ENCODE data around the gene FBN3. TPM values are rescaled to one million over a fixed set of nuclear protein-coding genes. Genes with fewer than 3 reads are reported as not detected.

Gene FBN3
- polyA plus RNA-seq, 1 donor from 2014 or later, result 52.7 TPM

- no peaks in the 10 kb centered on the region for H3K79me2 ChIP-seq (replicated peaks; ENCODE audit: insufficient read depth, low read length)
- no peak overlapping the region for H2AFZ ChIP-seq (ENCODE audit: low read depth, low read length)
- H3K9ac ChIP-seq (ENCODE audit: low read length), result no peak overlapping the region
- no peaks in the 10 kb centered on the region for H3F3A ChIP-seq (ENCODE audit: insufficient read depth, low read length, poor library complexity, severe bottlenecking)
- H4K20me1 ChIP-seq (ENCODE audit: insufficient read depth), result no peaks in the 10 kb centered on the region
- no peak for TF ChIP-seq SMC3 (conservative IDR thresholded peaks at IDR 0.05; ENCODE audit: poor library complexity)
- no peak for TF ChIP-seq TAF1 (IDR thresholded peaks at IDR 0.05; ENCODE audit: low read depth)
- TF ChIP-seq REST (IDR thresholded peaks at IDR 0.05; ENCODE audit: borderline replicate concordance), result no peak
- TF ChIP-seq EZH2 (IDR thresholded peaks at IDR 0.05; ENCODE audit: borderline replicate concordance, insufficient read depth, low read length, poor library complexity, severe bottlenecking), result no peak
- no peak for TF ChIP-seq POLR2AphosphoS5 (IDR thresholded peaks at IDR 0.05)
- TF ChIP-seq RAD21 (conservative IDR thresholded peaks at IDR 0.05), result no peak
- TF ChIP-seq EP300 (conservative IDR thresholded peaks at IDR 0.05; ENCODE audit: poor library complexity, severe bottlenecking), result no peak
- TF ChIP-seq MXI1 (conservative IDR thresholded peaks at IDR 0.05; ENCODE audit: poor library complexity, severe bottlenecking), result no peak
- TF ChIP-seq CTCF (IDR thresholded peaks at IDR 0.05; ENCODE audit: poor library complexity, severe bottlenecking), result no peak
- no peak overlapping the region for H3K4me3 ChIP-seq (ENCODE audit: low read length)
- no peak overlapping the region for H3K27ac ChIP-seq (ENCODE audit: low read length)
- no peaks in the 10 kb centered on the region for H3K36me3 ChIP-seq (ENCODE audit: insufficient read depth, low read length)
- H3K9me3 ChIP-seq (ENCODE audit: low read length), result no peaks in the 10 kb centered on the region
- H3K4me2 ChIP-seq (ENCODE audit: low read length), result no peak overlapping the region
- no peaks in the 10 kb centered on the region for H3K9me2 ChIP-seq (ENCODE audit: insufficient read depth, low read length)
- no peaks in the 10 kb centered on the region for H3K27me3 ChIP-seq (ENCODE audit: insufficient read depth, low read depth, low read length)
These were observed 18.6 kb upstream of the FBN3 start for GRCh38 chr19:8167985-8168384.

DNA sequence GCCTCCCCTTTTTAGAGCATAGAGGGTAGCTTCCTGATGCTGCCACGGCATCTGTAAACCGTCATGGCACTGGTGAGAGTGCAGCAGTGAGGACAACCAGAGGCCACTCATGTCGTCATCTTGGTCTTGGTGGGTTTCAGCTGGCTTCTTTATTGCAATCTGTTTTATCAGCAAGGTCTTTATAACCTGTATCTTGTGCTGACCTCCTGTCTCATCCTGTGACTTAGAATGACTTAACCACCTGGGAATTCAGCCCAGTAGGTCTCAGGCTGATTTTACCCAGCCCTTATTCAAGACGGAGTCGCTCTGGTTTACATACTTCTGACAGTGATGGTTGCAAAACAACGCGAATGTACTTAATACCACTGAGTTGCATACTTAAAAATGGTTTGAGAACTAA lies 14.4 kb upstream of the FBN3 start:
- Histone ChIP-seq H3K9me3 (ENCODE audit: low read length) (no peaks in the 10 kb centered on the region), H3K9me2 (ENCODE audit: insufficient read depth, low read length) (no peaks in the 10 kb centered on the region), H3K79me2 (replicated peaks; ENCODE audit: insufficient read depth, low read length) (no peaks in the 10 kb centered on the region), H3K27me3 (ENCODE audit: insufficient read depth, low read depth, low read length) (no peaks in the 10 kb centered on the region), H3K4me2 (ENCODE audit: low read length) (no peak overlapping the region), H3F3A (ENCODE audit: insufficient read depth, low read length, poor library complexity, severe bottlenecking) (no peaks in the 10 kb centered on the region), H4K20me1 (ENCODE audit: insufficient read depth) (no peaks in the 10 kb centered on the region), H3K4me3 (ENCODE audit: low read length) (no peak overlapping the region), H3K36me3 (ENCODE audit: insufficient read depth, low read length) (no peaks in the 10 kb centered on the region), H3K27ac (ENCODE audit: low read length) (no peak overlapping the region), H3K9ac (ENCODE audit: low read length) (no peak overlapping the region), H2AFZ (ENCODE audit: low read depth, low read length) (no peak overlapping the region)
- TF ChIP-seq CTCF (IDR thresholded peaks at IDR 0.05; ENCODE audit: poor library complexity, severe bottlenecking), result no peak
- TF ChIP-seq EP300 (conservative IDR thresholded peaks at IDR 0.05; ENCODE audit: poor library complexity, severe bottlenecking), result no peak
- TF ChIP-seq POLR2AphosphoS5 (IDR thresholded peaks at IDR 0.05), result no peak
- no peak for TF ChIP-seq MXI1 (conservative IDR thresholded peaks at IDR 0.05; ENCODE audit: poor library complexity, severe bottlenecking)
- TF ChIP-seq SMC3 (conservative IDR thresholded peaks at IDR 0.05; ENCODE audit: poor library complexity), result no peak
- no peak for TF ChIP-seq RAD21 (conservative IDR thresholded peaks at IDR 0.05)
- TF ChIP-seq TAF1 (IDR thresholded peaks at IDR 0.05; ENCODE audit: low read depth), result no peak
- no peak for TF ChIP-seq EZH2 (IDR thresholded peaks at IDR 0.05; ENCODE audit: borderline replicate concordance, insufficient read depth, low read length, poor library complexity, severe bottlenecking)

Measured in neural cell (in vitro differentiated cells).